Measurements from ENCODE around the gene HNRNPLL.

HNRNPLL gene

DNA sequence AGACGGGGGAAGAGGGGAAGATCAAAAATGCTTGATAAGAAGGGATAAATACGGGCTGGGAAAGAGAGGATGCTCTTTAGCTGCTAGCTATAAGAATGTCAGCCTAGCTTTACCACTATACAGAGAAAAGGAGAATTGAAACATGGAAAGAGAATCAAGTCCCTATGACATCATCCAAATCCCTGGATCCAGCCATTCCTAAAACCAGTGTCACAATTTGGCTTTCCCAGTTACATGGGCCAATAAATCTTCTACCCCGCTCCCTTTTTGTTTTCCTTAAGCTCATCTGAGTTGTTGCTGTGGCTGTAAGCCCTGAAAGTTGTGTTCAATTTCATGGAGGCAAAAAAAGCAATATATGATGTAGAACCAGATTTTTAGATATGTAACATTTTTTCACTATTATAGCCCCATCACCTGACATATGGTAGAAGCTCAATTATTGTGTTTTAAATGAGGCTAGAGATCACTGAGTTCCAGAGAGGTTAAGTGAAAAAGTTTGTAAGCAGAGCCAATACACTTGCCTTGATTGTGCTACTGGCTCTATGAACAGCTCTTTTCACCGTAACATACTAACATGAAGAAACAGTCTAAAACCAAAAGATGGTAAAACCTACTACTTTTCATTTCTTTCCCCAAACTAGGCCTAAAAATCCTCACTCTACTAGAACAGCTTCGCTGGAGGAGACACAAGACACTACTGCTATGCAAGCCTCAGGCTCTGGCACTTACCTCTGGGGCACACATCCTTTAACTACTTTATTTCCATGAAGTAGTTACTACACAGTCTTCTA, 4.3 kb downstream of the HNRNPLL start:
- Histone ChIP-seq H3K4me1 (peaks cover 13% of the 10 kb centered on the region), H3K4me3 (ENCODE audit: low read depth, low read length) (no peak overlapping the region)
- DNase-seq, result no peak

DNA sequence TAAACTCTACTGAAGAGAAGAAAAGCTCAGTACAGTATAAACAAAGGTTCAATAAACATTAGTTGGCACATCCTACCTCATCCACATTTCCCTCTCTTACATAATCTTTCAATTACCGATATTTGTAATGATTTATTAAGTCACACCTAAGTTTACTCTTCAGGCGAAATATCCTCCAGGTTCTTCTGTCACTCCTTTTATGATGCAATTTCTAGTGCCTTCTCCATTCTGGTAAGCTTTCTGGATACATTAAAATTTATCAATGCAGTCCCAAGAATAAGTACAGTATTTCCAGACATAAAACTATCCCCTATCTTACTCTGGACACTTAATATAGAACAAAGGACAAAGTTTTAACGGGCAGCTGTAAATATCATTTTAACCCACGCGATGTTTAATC, 5.6 kb downstream of the HNRNPLL start:
- TF ChIP-seq, protein P1, sequence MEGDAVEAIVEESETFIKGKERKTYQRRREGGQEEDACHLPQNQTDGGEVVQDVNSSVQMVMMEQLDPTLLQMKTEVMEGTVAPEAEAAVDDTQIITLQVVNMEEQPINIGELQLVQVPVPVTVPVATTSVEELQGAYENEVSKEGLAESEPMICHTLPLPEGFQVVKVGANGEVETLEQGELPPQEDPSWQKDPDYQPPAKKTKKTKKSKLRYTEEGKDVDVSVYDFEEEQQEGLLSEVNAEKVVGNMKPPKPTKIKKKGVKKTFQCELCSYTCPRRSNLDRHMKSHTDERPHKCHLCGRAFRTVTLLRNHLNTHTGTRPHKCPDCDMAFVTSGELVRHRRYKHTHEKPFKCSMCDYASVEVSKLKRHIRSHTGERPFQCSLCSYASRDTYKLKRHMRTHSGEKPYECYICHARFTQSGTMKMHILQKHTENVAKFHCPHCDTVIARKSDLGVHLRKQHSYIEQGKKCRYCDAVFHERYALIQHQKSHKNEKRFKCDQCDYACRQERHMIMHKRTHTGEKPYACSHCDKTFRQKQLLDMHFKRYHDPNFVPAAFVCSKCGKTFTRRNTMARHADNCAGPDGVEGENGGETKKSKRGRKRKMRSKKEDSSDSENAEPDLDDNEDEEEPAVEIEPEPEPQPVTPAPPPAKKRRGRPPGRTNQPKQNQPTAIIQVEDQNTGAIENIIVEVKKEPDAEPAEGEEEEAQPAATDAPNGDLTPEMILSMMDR (IDR thresholded peaks at IDR 0.05; ENCODE audit: low read depth, low read length), result no peak
- Histone ChIP-seq H3K9me3 (no peaks in the 10 kb centered on the region), H3K4me1 (peaks cover 13% of the 10 kb centered on the region), H3K27me3 (no peaks in the 10 kb centered on the region), H3K36me3 (no peaks in the 10 kb centered on the region), H3K4me3 (ENCODE audit: low read depth, low read length) (no peak overlapping the region)
- DNase-seq, result no peak

More for the DNA sequence above, 4.3 kb downstream of the HNRNPLL start:
- TF ChIP-seq, protein P1 (IDR thresholded peaks at IDR 0.05; ENCODE audit: low read depth, low read length), result no peak
- Histone ChIP-seq H3K9me3 (no peaks in the 10 kb centered on the region), H3K27me3 (no peaks in the 10 kb centered on the region), H3K36me3 (no peaks in the 10 kb centered on the region)

DNA sequence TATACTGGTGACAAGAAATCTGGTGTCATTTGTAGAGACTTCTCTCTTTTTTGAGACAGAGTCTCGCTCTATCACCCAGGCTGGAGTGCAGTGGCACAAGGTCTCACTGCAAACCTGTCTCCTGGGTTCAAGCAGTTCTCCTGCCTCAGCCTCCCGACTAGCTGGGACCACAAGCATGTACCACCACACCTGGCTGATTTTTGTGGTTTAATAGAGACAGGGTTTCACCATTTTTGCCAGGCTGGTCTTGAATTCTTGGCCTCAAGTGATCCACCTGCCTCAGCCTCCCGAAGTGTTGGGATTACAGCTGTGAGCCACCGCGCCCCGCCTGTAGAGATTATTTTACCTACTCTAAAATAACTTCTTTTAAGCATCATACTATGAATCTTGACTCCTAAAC, 6.5 kb downstream of the HNRNPLL start:
- Histone ChIP-seq H3K27me3 (no peaks in the 10 kb centered on the region), H3K36me3 (no peaks in the 10 kb centered on the region; the same call in none of the 2 replicates)

DNA sequence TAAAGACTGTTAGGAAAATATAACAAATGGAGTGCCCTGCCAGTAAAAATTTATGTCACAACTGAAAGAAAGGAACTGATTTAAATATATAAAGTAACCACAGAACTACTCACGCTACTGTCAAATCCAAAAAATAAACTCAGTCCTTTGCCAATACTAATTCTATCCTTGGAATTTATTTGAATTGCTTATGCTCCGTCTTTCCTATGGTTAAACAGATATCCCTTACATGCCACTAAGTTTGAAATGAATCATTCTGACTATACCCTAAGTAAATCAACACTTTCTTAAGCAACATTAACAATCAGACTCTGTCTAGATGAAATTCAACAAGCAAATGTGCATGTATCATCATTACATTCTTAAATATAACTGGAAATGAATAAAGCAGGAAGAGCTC, 9.8 kb downstream of the HNRNPLL start:
- Histone ChIP-seq H3K4me3 (ENCODE audit: low read depth, low read length) (no peak overlapping the region), H3K27me3 (no peaks in the 10 kb centered on the region), H3K9me3 (no peaks in the 10 kb centered on the region), H3K4me1 (peaks cover 4% of the 10 kb centered on the region; the same call in 1 of the 2 replicates), H3K36me3 (no peaks in the 10 kb centered on the region; the same call in none of the 2 replicates)
- TF ChIP-seq, protein P1 (IDR thresholded peaks at IDR 0.05; ENCODE audit: low read depth, low read length), result no peak
- no peak for DNase-seq

More for the DNA sequence above, 6.5 kb downstream of the HNRNPLL start:
- Histone ChIP-seq H3K4me1 (peaks cover 13% of the 10 kb centered on the region), H3K9me3 (no peaks in the 10 kb centered on the region), H3K4me3 (ENCODE audit: low read depth, low read length) (no peak overlapping the region)
- TF ChIP-seq, protein P1 (IDR thresholded peaks at IDR 0.05; ENCODE audit: low read depth, low read length), result no peak
- DNase-seq, result no peak

DNA sequence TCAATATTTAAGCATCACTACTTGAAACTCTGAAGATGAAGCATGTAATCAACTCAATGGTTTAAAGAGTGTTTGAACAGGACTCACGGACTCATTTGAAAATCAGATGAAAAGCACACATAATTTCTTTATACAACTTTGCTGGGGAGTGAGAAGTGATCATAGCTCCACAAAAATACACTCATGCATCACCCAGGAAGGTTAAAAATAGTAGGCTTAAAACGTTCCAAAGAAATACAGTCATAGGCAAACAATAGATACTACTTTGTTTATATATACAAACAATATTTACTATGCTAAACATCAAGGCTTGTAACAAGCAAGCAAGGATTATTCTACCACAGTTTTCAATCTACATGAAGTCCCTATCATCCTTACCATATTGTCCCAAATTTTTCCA, 11.6 kb downstream of the HNRNPLL start:
- Histone ChIP-seq H3K27me3 (no peaks in the 10 kb centered on the region), H3K9me3 (no peaks in the 10 kb centered on the region), H3K4me1 (no peaks in the 10 kb centered on the region), H3K4me3 (ENCODE audit: low read depth, low read length) (no peak overlapping the region), H3K36me3 (peaks cover 3% of the 10 kb centered on the region)
- no peak for DNase-seq
- TF ChIP-seq, protein P1 (IDR thresholded peaks at IDR 0.05; ENCODE audit: low read depth, low read length), result no peak

DNA sequence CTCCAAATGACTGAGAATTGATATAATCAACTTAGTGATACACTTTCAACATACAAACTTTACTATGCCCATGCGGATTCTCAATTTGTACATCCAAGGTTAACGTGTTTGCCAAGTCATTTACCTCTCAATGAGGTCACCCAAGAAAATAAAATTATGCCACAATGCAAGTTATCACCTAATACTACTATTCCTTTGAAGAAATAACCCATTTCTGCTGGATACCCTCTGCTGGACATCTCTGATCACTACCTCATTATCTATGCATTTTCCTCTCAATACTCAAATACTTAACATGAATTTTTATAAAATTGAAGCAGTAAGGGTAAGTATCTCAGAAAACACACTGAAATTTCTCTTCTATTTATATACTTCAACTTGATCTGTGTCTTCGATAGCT, 12.7 kb downstream of the HNRNPLL start:
- Histone ChIP-seq H3K36me3 (peaks cover 12% of the 10 kb centered on the region), H3K9me3 (no peaks in the 10 kb centered on the region), H3K4me1 (no peaks in the 10 kb centered on the region), H3K27me3 (no peaks in the 10 kb centered on the region), H3K4me3 (ENCODE audit: low read depth, low read length) (no peak overlapping the region)
- TF ChIP-seq, protein P1 (IDR thresholded peaks at IDR 0.05; ENCODE audit: low read depth, low read length), result peak; percentile 29; the same call in 1 of the 2 replicates
- no peak for DNase-seq

Measured in BE2C (cell line).